PFSK-1 (cell line): ENCODE measurements around the gene AATF.

Source experiments
- FOXP2 ChIP-seq: optimal IDR thresholded peaks from 2 replicates; pipeline ENCODE3; 2011; ENCODE audit warnings: borderline replicate concordance, control low read depth, inconsistent platforms; ENCODE audit not compliant: insufficient read depth; ENCODE audit errors: extremely low read length, extremely low read depth
- POLR2AphosphoS5 ChIP-seq: IDR thresholded peaks from 2 replicates; pipeline ENCODE4 v1.6.1; 2012; ENCODE audit warnings: low read depth, mild to moderate bottlenecking, control low read depth, low read length, moderate library complexity
- REST ChIP-seq, 2 experiments: IDR thresholded peaks; 2 replicates each; pipeline versions ENCODE4 v1.6.1 to v1.8.0; 2011 to 2012; ENCODE audit warnings: low read depth in 2 of 2, low read length in 2 of 2, control low read depth in 1 of 2, inconsistent platforms in 1 of 2, mild to moderate bottlenecking in 1 of 2, moderate library complexity in 1 of 2; ENCODE audit not compliant: insufficient read depth in 1 of 2
- SIN3A ChIP-seq: IDR thresholded peaks from 2 replicates; pipeline ENCODE4 v1.6.1; 2012; ENCODE audit warnings: mild to moderate bottlenecking, low read length, moderate library complexity, borderline replicate concordance; ENCODE audit not compliant: insufficient read depth
- TAF1 ChIP-seq: IDR thresholded peaks from 2 replicates; pipeline ENCODE4 v1.6.1; 2012; ENCODE audit warnings: low read length, control low read depth, borderline replicate concordance; ENCODE audit not compliant: insufficient read depth

- no peak for TF ChIP-seq TAF1
- TF ChIP-seq POLR2AphosphoS5: no peak
- TF ChIP-seq REST (IDR thresholded peaks at IDR 0.05; ENCODE audit: insufficient read depth in 1 of 2, low read depth in 2 of 2, low read length in 2 of 2): no peak
- TF ChIP-seq SIN3A: no peak
- TF ChIP-seq FOXP2: no peak
These were observed 141.2 kb downstream of the AATF start for GRCh38 chr17:37089956-37090355.
